H1 (cell line): Measurements from ENCODE around the gene KYNU. TPM values are rescaled to one million over a fixed set of nuclear protein-coding genes. Genes with fewer than 3 reads are reported as not detected.

Experiments
- CTCF ChIA-PET: fragments of 300-600 bp; sonication (Branson Sonifier 250); formaldehyde crosslinking; loops from one replicate; lab custom pipeline; 2021; ENCODE audit not compliant: partially characterized antibody; lab: Charles Lee
- POLR2A ChIA-PET: fragments of 300-600 bp; sonication (Branson Sonifier 250); formaldehyde crosslinking; loops from one replicate; lab custom pipeline; 2021; ENCODE audit warnings: inconsistent platforms; ENCODE audit not compliant: partially characterized antibody; lab: Charles Lee
- DNase-seq, 2 experiments: peaks; one replicate each; pipeline versions ENCODE4 v3.0.0 to v3.0.0-alpha.2; 2010 to 2022; ENCODE audit warnings: low spot score in 2 of 2, low read depth in 1 of 2, mixed read lengths in 1 of 2
- FAIRE-seq: peaks from 2 replicates; lab custom pipeline; 2011; peaks lifted over from hg19 to GRCh38; lab: Jason Lieb, UNC
- H2AFZ ChIP-seq: 2 replicates; pipeline ENCODE4 v1.8.1; 2012; ENCODE audit warnings: low read length, inconsistent platforms
- H2AK5ac ChIP-seq: 2 replicates; pipeline ENCODE4 v1.6.1; 2013; ENCODE audit warnings: low read depth, low read length
- H2BK120ac ChIP-seq: replicated peaks from 2 replicates; pipeline ENCODE3; 2013; ENCODE audit warnings: low read depth, low read length, inconsistent platforms
- H2BK12ac ChIP-seq: 2 replicates; pipeline ENCODE4 v1.6.1; 2013; ENCODE audit warnings: low read depth, low read length
- H2BK15ac ChIP-seq: 2 replicates; pipeline ENCODE4 v1.6.1; 2013; ENCODE audit warnings: low read length
- H2BK20ac ChIP-seq: 2 replicates; pipeline ENCODE4 v1.6.1; 2013; ENCODE audit warnings: low read length
- H2BK5ac ChIP-seq: 2 replicates; pipeline ENCODE4 v1.6.1; 2013; ENCODE audit warnings: low read depth, low read length
- H3K14ac ChIP-seq: 2 replicates; pipeline ENCODE4 v1.6.1; 2013; ENCODE audit warnings: inconsistent platforms; ENCODE audit not compliant: insufficient read length
- H3K18ac ChIP-seq: 2 replicates; pipeline ENCODE4 v1.6.1; 2013; ENCODE audit warnings: low read length; ENCODE audit errors: extremely low read depth
- H3K23ac ChIP-seq: 2 replicates; pipeline ENCODE4 v1.6.1; 2013; ENCODE audit warnings: inconsistent platforms; ENCODE audit not compliant: insufficient read length
- H3K23me2 ChIP-seq: 2 replicates; pipeline ENCODE4 v1.6.1; 2013; ENCODE audit warnings: low read depth, low read length
- H3K27ac ChIP-seq: 2 replicates; pipeline ENCODE4 v1.6.1; 2011; ENCODE audit warnings: low read depth, low read length, inconsistent platforms
- H3K27me3 ChIP-seq, 4 experiments: replicated peaks in 1 of 4; 1 replicate in 1 of 4; 2 replicates in 3 of 4; pipeline versions ENCODE4 v1.6.1 to v1.8.1; 2011 to 2013; ENCODE audit warnings: low read length in 3 of 4, mild to moderate bottlenecking in 3 of 4, inconsistent platforms in 2 of 4, mixed read lengths in 2 of 4, moderate library complexity in 1 of 4; ENCODE audit not compliant: control insufficient read depth in 3 of 4, insufficient read depth in 3 of 4; ENCODE audit errors: extremely low read depth in 1 of 4
- H3K36me3 ChIP-seq, 4 experiments: 2 replicates each; pipeline versions ENCODE4 v1.6.1 to v1.8.1; 2011 to 2013; ENCODE audit warnings: mild to moderate bottlenecking in 4 of 4, low read length in 3 of 4, moderate library complexity in 2 of 4, control low read depth in 1 of 4, inconsistent platforms in 1 of 4; ENCODE audit not compliant: insufficient read depth in 4 of 4, control insufficient read depth in 2 of 4
- H3K4ac ChIP-seq: replicated peaks from 2 replicates; pipeline ENCODE3; 2013; ENCODE audit warnings: low read length, low read depth, mixed read lengths, inconsistent platforms; ENCODE audit not compliant: insufficient read length
- H3K4me1 ChIP-seq, 4 experiments: replicated peaks in 1 of 4; 1 replicate in 1 of 4; 2 replicates in 3 of 4; pipeline versions ENCODE4 v1.6.1 to v1.8.1; 2011 to 2013; ENCODE audit warnings: low read length in 3 of 4, inconsistent platforms in 2 of 4, mixed read lengths in 1 of 4; ENCODE audit not compliant: insufficient read depth in 4 of 4, control insufficient read depth in 3 of 4
- H3K4me2 ChIP-seq, 2 experiments: 2 replicates each; pipeline versions ENCODE4 v1.6.1 to v1.8.1; 2011 to 2013; ENCODE audit warnings: low read depth in 2 of 2, low read length in 2 of 2, control low read depth in 1 of 2, inconsistent platforms in 1 of 2, mild to moderate bottlenecking in 1 of 2; ENCODE audit not compliant: insufficient read depth in 1 of 2
- H3K4me3 ChIP-seq, 4 experiments: fragments of 200-600, 300-600 bp in 1 of 4; sonication (generic), shearing (Covaris generic), sonication (Bioruptor Twin) in 1 of 4; 2 replicates each; pipeline versions ENCODE4 v1.5.1 to v1.8.1; 2011 to 2016; ENCODE audit warnings: low read length in 4 of 4, low read depth in 3 of 4, control low read depth in 2 of 4, inconsistent platforms in 2 of 4, mild to moderate bottlenecking in 2 of 4, mixed read lengths in 1 of 4, moderate library complexity in 1 of 4; ENCODE audit not compliant: insufficient read depth in 2 of 4; ENCODE audit errors: extremely low read depth in 1 of 4
- H3K56ac ChIP-seq: replicated peaks from 2 replicates; pipeline ENCODE3; 2013; ENCODE audit warnings: low read depth, mild to moderate bottlenecking, mixed read lengths, low read length, inconsistent platforms; ENCODE audit not compliant: insufficient read length
- H3K79me1 ChIP-seq: 2 replicates; pipeline ENCODE4 v1.6.1; 2013; ENCODE audit warnings: low read depth, low read length, control low read depth
- H3K79me2 ChIP-seq, 2 experiments: 2 replicates each; pipeline versions ENCODE4 v1.6.1 to v1.8.1; 2012 to 2013; ENCODE audit warnings: low read length in 2 of 2, mild to moderate bottlenecking in 2 of 2, inconsistent platforms in 1 of 2; ENCODE audit not compliant: insufficient read depth in 2 of 2, control insufficient read depth in 1 of 2
- H3K9ac ChIP-seq, 4 experiments: replicated peaks in 1 of 4; 1 replicate in 1 of 4; 2 replicates in 3 of 4; pipeline versions ENCODE4 v1.6.1 to v1.8.1; 2011 to 2013; ENCODE audit warnings: low read depth in 3 of 4, low read length in 3 of 4, control low read depth in 2 of 4, mild to moderate bottlenecking in 2 of 4, moderate library complexity in 2 of 4, inconsistent platforms in 1 of 4; ENCODE audit errors: extremely low read depth in 1 of 4
- H3K9me3 ChIP-seq, 2 experiments: 2 replicates each; pipeline versions ENCODE4 v1.6.1 to v1.8.1; 2012 to 2013; ENCODE audit warnings: mild to moderate bottlenecking in 2 of 2, moderate library complexity in 2 of 2, control low read depth in 1 of 2, inconsistent platforms in 1 of 2, low read depth in 1 of 2, low read length in 1 of 2, mixed read lengths in 1 of 2; ENCODE audit not compliant: insufficient read depth in 2 of 2
- H4K20me1 ChIP-seq, 2 experiments: replicated peaks in 1 of 2; 2 replicates each; pipeline versions ENCODE3 to v1.8.1; 2011 to 2013; ENCODE audit warnings: inconsistent platforms in 2 of 2, low read length in 2 of 2, mild to moderate bottlenecking in 1 of 2; ENCODE audit not compliant: insufficient read depth in 2 of 2, control insufficient read depth in 1 of 2
- H4K5ac ChIP-seq: 2 replicates; pipeline ENCODE4 v1.6.1; 2013; ENCODE audit warnings: low read length, low read depth, mixed read lengths, inconsistent platforms; ENCODE audit not compliant: insufficient read length
- H4K8ac ChIP-seq: 2 replicates; pipeline ENCODE4 v1.8.0; 2013; ENCODE audit warnings: mild to moderate bottlenecking, moderate library complexity, low read length, inconsistent platforms; ENCODE audit not compliant: insufficient read depth; ENCODE audit errors: extremely low read depth
- H4K91ac ChIP-seq: replicated peaks from 2 replicates; pipeline ENCODE3; 2013; ENCODE audit warnings: low read length, mixed read lengths, inconsistent platforms; ENCODE audit not compliant: insufficient read length
- EGR1 ChIP-seq: IDR thresholded peaks from 2 replicates; pipeline ENCODE4 v1.6.1; 2011; ENCODE audit warnings: low read depth, low read length, borderline replicate concordance
- MAFK ChIP-seq: IDR thresholded peaks from 2 replicates; pipeline ENCODE4 v1.6.1; 2012; ENCODE audit warnings: low read depth, mild to moderate bottlenecking, improper control_type of control experiment, low read length
- SP2 ChIP-seq: IDR thresholded peaks from 2 replicates; pipeline ENCODE4 v1.6.1; 2012; ENCODE audit warnings: mild to moderate bottlenecking, low read length, inconsistent platforms
- SRF ChIP-seq: IDR thresholded peaks from 2 replicates; pipeline ENCODE4 v1.6.1; 2011; ENCODE audit warnings: mild to moderate bottlenecking, low read depth, low read length, moderate library complexity
- WGBS, 2 experiments: shearing (Covaris generic) in 1 of 2; methylation state at CpG; one replicate each; pipeline versions ENCODE4 v1.1.6 to v1.1.7; 2013 to 2015; ENCODE audit warnings: low lambda C conversion rate in 2 of 2, mixed read lengths in 2 of 2, inconsistent platforms in 1 of 2, low coverage in 1 of 2, missing lambda C conversion rate in 1 of 2; ENCODE audit not compliant: insufficient replicate concordance in 2 of 2, insufficient coverage in 1 of 2, insufficient read length in 1 of 2; ENCODE audit errors: extremely low coverage in 1 of 2, missing lambda C conversion rate in 1 of 2; 5-methylcytosine and 5-hydroxymethylcytosine counted together
- polyA plus RNA-seq, 7 experiments: library from polyadenylated mRNA; depleted of rRNA in 3 of 7; stranded (reverse) in 5 of 7; unstranded in 2 of 7; fragments of >200 nt in 5 of 7; fragments of 200-250 nt in 2 of 7; gene quantifications; 1 replicate in 5 of 7; 2 replicates in 1 of 7; 4 replicates in 1 of 7; pipeline versions ENCODE4 v1.2.1 to v1.2.3, GENCODE V29; 2011 to 2013; ENCODE audit warnings: missing spikeins in 2 of 7, mixed read lengths in 2 of 7
- total RNA-seq: library from RNA; stranded (reverse); fragmentation: NEBNext Ultra II Directional; extraction: Animal tissue kit (Norgen Biotek cat#: 25700); gene quantifications from 2 replicates; pipeline ENCODE4 v1.2.1, GENCODE V29; 2021

Gene KYNU
- total and polyA plus RNA-seq, 2 of the 8 experiments (the other 6 are each of a cell fraction or from before 2014, with no cell fraction given), result 0.09 to 0.13 TPM

GRCh38 chr2:142997231-142997630 lies 119.8 kb downstream of the KYNU start:
- Histone ChIP-seq H2BK5ac (no peak overlapping the region), H2BK12ac (no peak overlapping the region), H4K20me1 (no peaks in the 10 kb centered on the region), H3K79me2 (no peaks in the 10 kb centered on the region), H3K27ac (no peak overlapping the region), H2AK5ac (no peak overlapping the region), H4K8ac (no peak overlapping the region), H3K14ac (no peak overlapping the region), H4K91ac (no peak overlapping the region), H3K9ac (no peak overlapping the region), H3K4ac (no peak overlapping the region), H2BK120ac (no peak overlapping the region), H3K27me3 (no peaks in the 10 kb centered on the region), H3K23me2 (no peaks in the 10 kb centered on the region), H3K23ac (no peak overlapping the region), H2BK20ac (no peak overlapping the region), H3K79me1 (no peaks in the 10 kb centered on the region), H3K56ac (no peak overlapping the region), H3K4me2 (no peak overlapping the region), H3K36me3 (no peaks in the 10 kb centered on the region), H3K4me1 (no peaks in the 10 kb centered on the region), H4K5ac (no peak overlapping the region), H3K18ac (no peak overlapping the region), H3K9me3 (no peaks in the 10 kb centered on the region), H3K4me3 (no peak overlapping the region), H2BK15ac (no peak overlapping the region), H2AFZ (no peak overlapping the region)
- DNase-seq, result no peak
- ChIA-PET POLR2A (no interaction called here), CTCF (interaction anchor here (1.4 kb wide), 1 partner anchor 37 kb away, joined by 3 read pairs; no protein-coding TSS in a partner anchor)
- WGBS, 2 experiments, result 93% methylated on average over 1 of the region's 1 CpG; no CpG with 5 or more reads in 1 of the 2 experiments
- no peak for TF ChIP-seq SRF
- TF ChIP-seq SP2, result no peak
- TF ChIP-seq MAFK, result peak; percentile 42; the same call in 1 of the 2 replicates
- TF ChIP-seq EGR1, result no peak
- no peak for FAIRE-seq
